GM12875 (cell line): ENCODE data around the gene SAMD4B.

ENCODE experiments used
- H3K4me3 ChIP-seq: one replicate; pipeline ENCODE4 v1.5.1; 2011; ENCODE audit warnings: low read depth, low read length, control low read depth
- CTCF ChIP-seq: IDR thresholded peaks from 2 replicates; pipeline ENCODE4 v1.5.1; 2011; ENCODE audit warnings: low read depth, mild to moderate bottlenecking, control low read depth, inconsistent platforms, low read length, moderate library complexity, borderline replicate concordance; ENCODE audit not compliant: insufficient read depth

SAMD4B gene

GRCh38 chr19:39423258-39424086 is 81.3 kb downstream of the SAMD4B start:
- H3K4me3 ChIP-seq = no peak overlapping the region
- TF ChIP-seq CTCF = no peak

GRCh38 chr19:39424934-39425333 is 82.7 kb downstream of the SAMD4B start:
- TF ChIP-seq CTCF = no peak

GRCh38 chr19:39425744-39426143 is 83.5 kb downstream of the SAMD4B start:
- TF ChIP-seq CTCF = no peak
- H3K4me3 ChIP-seq = no peak overlapping the region

More at GRCh38 chr19:39424934-39425333, 82.7 kb downstream of the SAMD4B start:
- H3K4me3 ChIP-seq = no peak overlapping the region

GRCh38 chr19:39426170-39426569 is 83.9 kb downstream of the SAMD4B start:
- TF ChIP-seq CTCF = no peak
- H3K4me3 ChIP-seq = no peak overlapping the region

GRCh38 chr19:39427707-39428106 is 85.5 kb downstream of the SAMD4B start:
- TF ChIP-seq CTCF = no peak
- H3K4me3 ChIP-seq = no peak overlapping the region

GRCh38 chr19:39428283-39429112 is 86.3 kb downstream of the SAMD4B start:
- TF ChIP-seq CTCF = no peak
- H3K4me3 ChIP-seq = no peak overlapping the region
